ENCODE results near the gene OR52K1.

Gene OR52K1

DNA sequence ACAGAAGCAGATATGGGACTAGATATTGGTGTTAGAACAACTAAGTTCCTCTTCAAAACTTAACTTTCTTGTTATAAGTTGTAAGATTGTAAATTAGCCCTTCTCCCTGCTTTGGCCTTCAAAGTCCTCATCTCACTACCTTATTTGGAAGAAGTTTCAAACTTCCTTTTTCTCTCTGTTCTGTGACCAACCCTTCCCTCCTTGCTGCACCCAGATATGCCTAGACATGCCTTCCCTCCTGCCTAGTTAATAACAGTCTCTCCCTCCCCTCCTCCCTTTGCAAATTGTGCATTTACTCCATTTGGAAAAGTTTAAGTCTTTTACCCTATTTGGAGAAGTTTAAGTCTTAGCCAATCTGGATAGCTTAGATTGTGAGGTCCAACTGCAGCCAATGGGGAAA, 28.4 kb upstream of the OR52K1 start:
- no peak for DNase-seq (ENCODE audit: low spot score)
- no peak for TF ChIP-seq CTCF (IDR thresholded peaks at IDR 0.05; ENCODE audit: extremely low read depth, missing control alignments)

GRCh38 chr11:4455419-4455818, 27.0 kb upstream of the OR52K1 start:
- no peak for TF ChIP-seq CTCF (IDR thresholded peaks at IDR 0.05; ENCODE audit: extremely low read depth, missing control alignments)
- DNase-seq (ENCODE audit: low spot score): no peak

DNA sequence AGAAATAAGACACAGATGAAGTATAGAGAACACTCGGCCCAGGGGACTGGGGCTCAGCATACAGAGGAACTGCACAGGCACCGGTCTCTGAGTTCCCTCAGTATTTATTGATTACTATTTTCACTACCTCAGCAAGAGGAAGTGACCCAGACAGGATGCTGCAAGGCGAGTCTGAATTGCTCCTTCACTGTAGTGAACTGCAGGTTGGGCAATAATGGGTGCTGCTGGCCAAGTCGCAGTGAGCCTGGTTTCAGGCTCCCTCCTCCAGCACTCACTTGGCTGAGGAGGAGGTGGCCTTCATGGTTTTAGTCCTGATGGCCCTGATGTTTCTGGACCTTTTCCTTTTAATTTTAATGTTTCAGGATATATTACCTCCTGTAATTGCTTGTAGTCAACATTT, 22.9 kb upstream of the OR52K1 start:
- no peak for TF ChIP-seq CTCF (IDR thresholded peaks at IDR 0.05; ENCODE audit: extremely low read depth, missing control alignments)
- no peak for DNase-seq (ENCODE audit: low spot score)

DNA sequence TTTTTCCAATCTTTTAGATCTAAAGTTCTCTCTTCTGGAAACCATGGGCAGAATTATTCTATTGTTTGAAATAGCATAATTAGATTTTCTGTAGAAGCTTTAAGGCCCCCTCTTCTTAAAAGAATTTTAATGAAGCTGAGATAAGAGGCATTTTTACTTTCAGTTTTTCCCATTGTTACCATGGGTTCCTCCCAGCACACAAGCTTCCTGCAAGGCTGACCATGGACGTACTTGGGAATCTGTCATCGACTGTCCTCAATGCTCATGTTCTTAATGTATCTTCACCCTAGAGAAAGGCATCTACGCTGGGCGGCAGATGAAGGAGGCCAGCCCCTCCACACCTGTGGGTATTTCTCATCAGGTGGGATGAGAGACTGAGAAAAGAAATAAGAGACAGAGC, 22.3 kb upstream of the OR52K1 start:
- no peak for DNase-seq (ENCODE audit: low spot score)
- TF ChIP-seq CTCF (IDR thresholded peaks at IDR 0.05; ENCODE audit: extremely low read depth, missing control alignments): no peak

DNA sequence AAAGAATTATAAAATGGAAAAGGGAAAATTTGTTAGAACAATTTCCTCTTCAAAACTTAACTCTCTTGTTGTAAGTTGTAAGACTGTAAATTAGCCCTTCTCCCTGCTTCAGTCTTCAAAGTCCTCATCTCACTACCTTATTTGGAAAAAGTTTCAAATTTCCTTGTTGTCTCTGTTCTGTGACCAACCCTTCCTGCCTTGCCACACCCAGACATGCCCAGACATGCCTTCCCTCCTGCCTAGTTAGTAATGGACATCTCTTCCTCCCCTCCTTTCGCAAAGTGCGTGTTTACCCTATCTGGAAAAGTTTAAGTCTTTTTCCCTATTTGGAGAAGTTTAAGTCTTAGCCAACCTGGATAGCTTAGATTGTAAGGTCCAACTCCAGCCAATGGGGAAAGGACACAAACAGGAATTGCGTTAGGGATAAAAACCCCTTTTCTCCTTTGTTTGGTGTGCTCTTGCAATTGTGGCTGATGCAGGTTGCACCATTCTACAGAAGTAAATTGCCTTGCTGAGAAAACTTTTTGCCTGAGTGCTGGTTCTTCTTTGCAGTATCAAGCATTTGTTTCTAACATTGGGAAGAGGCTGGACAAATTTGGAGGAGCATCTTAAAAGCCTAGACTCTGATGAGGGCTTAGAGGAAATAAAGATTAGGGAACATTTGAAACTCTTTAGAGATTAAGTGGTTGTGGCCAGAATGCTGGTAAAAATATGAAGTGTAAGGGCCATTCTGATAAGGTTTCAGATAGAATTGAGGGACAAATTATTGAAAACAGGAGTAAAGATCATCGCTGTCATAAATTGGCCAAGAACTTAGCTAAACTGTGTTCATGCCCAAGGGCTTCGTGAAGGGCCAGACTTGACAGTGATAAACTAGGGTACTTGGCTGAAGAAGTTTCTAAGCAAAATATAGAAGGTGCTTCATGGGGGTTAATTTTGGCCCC, 18.0 kb upstream of the OR52K1 start:
- no peak for DNase-seq (ENCODE audit: low spot score)
- no peak for TF ChIP-seq CTCF (IDR thresholded peaks at IDR 0.05; ENCODE audit: extremely low read depth, missing control alignments)

- DNase-seq (ENCODE audit: low spot score): no peak
Measured at GRCh38 chr11:4465407-4465806, 17.0 kb upstream of the OR52K1 start.

More at GRCh38 chr11:4465407-4465806, 17.0 kb upstream of the OR52K1 start:
- no peak for TF ChIP-seq CTCF (IDR thresholded peaks at IDR 0.05; ENCODE audit: extremely low read depth, missing control alignments)

All from GM20000 (cell line).